Endothelial cell of umbilical vein (primary cell): ENCODE data around the gene DOCK4. TPM values are rescaled to one million over a fixed set of nuclear protein-coding genes. Genes with fewer than 3 reads are reported as not detected.

Source experiments
- BruUV-seq: library from RNA; stranded (reverse); fragments of 400-500 nt; replicated peaks from 2 replicates; lab custom pipeline; 2021; lab: Mats Ljungman, UMichigan
- CTCF ChIA-PET: fragments of 300-600, 350-600 bp; sonication (Branson Sonifier 250); formaldehyde crosslinking; loops from one replicate; lab custom pipeline; 2021; ENCODE audit warnings: antibody characterized with exemption, inconsistent platforms; lab: Charles Lee
- POLR2A ChIA-PET: fragments of 300-600, 350-600 bp; sonication (Branson Sonifier 250); formaldehyde crosslinking; loops from one replicate; lab custom pipeline; 2021; ENCODE audit warnings: antibody characterized with exemption, inconsistent platforms; lab: Charles Lee
- DNase-seq: peaks from one replicate; pipeline ENCODE4 v3.0.0-alpha.2; 2011; ENCODE audit warnings: low read depth, low spot score
- FAIRE-seq: peaks from 2 replicates; lab custom pipeline; 2011; peaks lifted over from hg19 to GRCh38; lab: Jason Lieb, UNC
- H2AFZ ChIP-seq: 2 replicates; pipeline ENCODE4 v1.6.0; 2012; ENCODE audit warnings: low read depth, low read length, control low read depth, inconsistent platforms
- H3K27ac ChIP-seq: 2 replicates; pipeline ENCODE4 v1.5.1; 2011; ENCODE audit warnings: low read depth, mild to moderate bottlenecking, control low read depth, low read length, moderate library complexity; ENCODE audit not compliant: insufficient read depth
- H3K27me3 ChIP-seq, 2 experiments: 2 replicates each; pipeline versions ENCODE4 v1.6.0 to v1.6.1; 2011; ENCODE audit warnings: low read length in 2 of 2, mixed read lengths in 1 of 2; ENCODE audit not compliant: control insufficient read depth in 2 of 2, insufficient read depth in 2 of 2
- H3K36me3 ChIP-seq, 2 experiments: 2 replicates in 1 of 2; 3 replicates in 1 of 2; pipeline ENCODE4 v1.5.1; 2011; ENCODE audit warnings: low read length in 2 of 2, mild to moderate bottlenecking in 1 of 2, moderate library complexity in 1 of 2; ENCODE audit not compliant: control insufficient read depth in 2 of 2, insufficient read depth in 2 of 2; ENCODE audit errors: extremely low read depth in 1 of 2
- H3K4me1 ChIP-seq: 3 replicates; pipeline ENCODE4 v1.5.1; 2011; ENCODE audit warnings: mild to moderate bottlenecking, low read length; ENCODE audit not compliant: control insufficient read depth, insufficient read depth; ENCODE audit errors: extremely low read depth
- H3K4me2 ChIP-seq: 2 replicates; pipeline ENCODE4 v1.6.1; 2011; ENCODE audit warnings: low read length, control low read depth, mixed read lengths; ENCODE audit not compliant: insufficient read depth
- H3K4me3 ChIP-seq, 3 experiments: fragments of 200-600 bp in 1 of 3; sonication (generic), shearing (Covaris generic) in 1 of 3; replicated peaks in 1 of 3; 2 replicates each; pipeline ENCODE4 v1.5.1; 2011 to 2016; ENCODE audit warnings: control low read depth in 3 of 3, low read length in 3 of 3, mild to moderate bottlenecking in 2 of 3, inconsistent platforms in 1 of 3, low read depth in 1 of 3, moderate library complexity in 1 of 3; ENCODE audit not compliant: insufficient read depth in 1 of 3
- H3K79me2 ChIP-seq: 2 replicates; pipeline ENCODE4 v1.6.0; 2012; ENCODE audit warnings: low read length, inconsistent platforms; ENCODE audit not compliant: control insufficient read depth, insufficient read depth
- H3K9ac ChIP-seq: replicated peaks from 2 replicates; pipeline ENCODE3; 2011; ENCODE audit warnings: low read length, control low read depth; ENCODE audit not compliant: insufficient read depth; ENCODE audit errors: extremely low read depth
- H3K9me1 ChIP-seq: replicated peaks from 3 replicates; pipeline ENCODE4 v1.6.0; 2011; ENCODE audit warnings: mild to moderate bottlenecking, low read length; ENCODE audit not compliant: control insufficient read depth, insufficient read depth; ENCODE audit errors: extremely low read depth
- H3K9me3 ChIP-seq: replicated peaks from 2 replicates; pipeline ENCODE4 v1.5.1; 2012; ENCODE audit warnings: low read length, inconsistent platforms; ENCODE audit not compliant: control insufficient read depth, insufficient read depth
- H4K20me1 ChIP-seq: replicated peaks from 2 replicates; pipeline ENCODE3; 2011; ENCODE audit warnings: mild to moderate bottlenecking, low read length; ENCODE audit not compliant: control insufficient read depth, insufficient read depth; ENCODE audit errors: extremely low read depth
- CTCF ChIP-seq, 2 donors: IDR thresholded peaks; 1 replicate in 1 of 2; 2 replicates in 1 of 2; pipeline ENCODE4 v1.5.1; 2011; ENCODE audit warnings: low read length in 2 of 2, mild to moderate bottlenecking in 2 of 2, moderate library complexity in 2 of 2, control low read depth in 1 of 2, inconsistent platforms in 1 of 2, low read depth in 1 of 2; ENCODE audit not compliant: insufficient read depth in 1 of 2; ENCODE audit errors: extremely low read depth in 1 of 2
- EZH2 ChIP-seq: IDR thresholded peaks from 2 replicates; pipeline ENCODE4 v1.6.1; 2012; ENCODE audit warnings: borderline replicate concordance, low read depth, mild to moderate bottlenecking, moderate library complexity, low read length, inconsistent platforms; ENCODE audit not compliant: severe bottlenecking
- FOS ChIP-seq: IDR thresholded peaks from 2 replicates; pipeline ENCODE4 v1.6.1; 2011; ENCODE audit warnings: mild to moderate bottlenecking, low read length, moderate library complexity, borderline replicate concordance; ENCODE audit not compliant: insufficient read depth
- GATA2 ChIP-seq: IDR thresholded peaks from 2 replicates; pipeline ENCODE4 v1.7.0; 2011; ENCODE audit warnings: low read depth, mild to moderate bottlenecking, moderate library complexity, mixed read lengths, low read length; ENCODE audit not compliant: insufficient read length, insufficient read depth
- JUN ChIP-seq: IDR thresholded peaks from 2 replicates; pipeline ENCODE4 v1.6.1; 2011; ENCODE audit warnings: borderline replicate concordance, low read depth; ENCODE audit not compliant: insufficient read length, insufficient read depth
- MAX ChIP-seq: IDR thresholded peaks from 2 replicates; pipeline ENCODE4 v1.6.1; 2011; ENCODE audit not compliant: insufficient read depth, insufficient read length
- MYC ChIP-seq: IDR thresholded peaks from one replicate; pipeline ENCODE4 v1.6.1; 2011; ENCODE audit warnings: mild to moderate bottlenecking, low read depth, low read length
- POLR2A ChIP-seq: IDR thresholded peaks from 2 replicates; pipeline ENCODE4 v1.6.1; 2012; ENCODE audit warnings: low read depth, mild to moderate bottlenecking, control low read depth, low read length
- POLR2AphosphoS5 ChIP-seq: IDR thresholded peaks from 2 replicates; pipeline ENCODE4 v1.6.1; 2012; ENCODE audit warnings: low read depth, mild to moderate bottlenecking, control low read depth, low read length, moderate library complexity; ENCODE audit not compliant: insufficient read depth
- dilution Hi-C: fragments of 300-500 bp; cut with MboI; formaldehyde crosslinking; loops from one replicate; pipeline ENCODE4 v1.15.0; 2019; ENCODE audit warnings: low sequenced_read_pairs; ENCODE audit not compliant: extremely low pct_ligation_motif_present
- intact Hi-C: fragments of 100-400 bp; cut with micrococcal nuclease; formaldehyde crosslinking; loops from one replicate; pipeline ENCODE4 v1.10.0; 2022
- polyA plus RNA-seq, 4 experiments: library from polyadenylated mRNA; depleted of rRNA in 3 of 4; stranded (reverse) in 3 of 4; unstranded in 1 of 4; fragments of >200 nt; gene quantifications; 2 replicates each; pipeline versions ENCODE4 v1.2.1 to v1.2.3, GENCODE V29; 2011 to 2012; ENCODE audit warnings: missing spikeins in 1 of 4
- total RNA-seq: library from RNA; stranded (reverse); gene quantifications from 2 replicates; pipeline ENCODE4 v1.2.3, GENCODE V29; 2021

The DOCK4 gene
- total and polyA plus RNA-seq, 2 donors (not counting 3 experiments of a cell fraction or from before 2014, with no cell fraction given) = 47.4 to 164 TPM

- Histone ChIP-seq H3K9ac (no peak overlapping the region), H3K9me1 (no peaks in the 10 kb centered on the region), H3K9me3 (no peaks in the 10 kb centered on the region), H3K4me3 (no peak overlapping the region), H3K27ac (no peak overlapping the region), H3K27me3 (no peaks in the 10 kb centered on the region), H3K36me3 (peaks cover 10 to 13% of the 10 kb centered on the region in 2 experiments), H3K4me1 (no peaks in the 10 kb centered on the region), H2AFZ (no peak overlapping the region), H4K20me1 (peaks cover 2% of the 10 kb centered on the region), H3K4me2 (no peak overlapping the region), H3K79me2 (no peaks in the 10 kb centered on the region)
- CTCF ChIA-PET = interaction anchor here (0.8 to 4.7 kb wide), 8 partner anchors 9 to 716 kb away, joined by 4 to 21 read pairs (median 4); no protein-coding TSS in a partner anchor
- POLR2A ChIA-PET = no interaction called here
- intact Hi-C loops = no loop called here
- TF ChIP-seq FOS = no peak
- no peak for TF ChIP-seq POLR2AphosphoS5
- no peak for TF ChIP-seq JUN
- no peak for TF ChIP-seq CTCF (IDR thresholded peaks at IDR 0.05; ENCODE audit: extremely low read depth in 1 of 2, insufficient read depth in 1 of 2, low read depth in 1 of 2, low read length in 2 of 2)
- no peak for TF ChIP-seq MAX
- no peak for TF ChIP-seq EZH2
- no peak for TF ChIP-seq POLR2A
- TF ChIP-seq MYC = no peak
- no peak for TF ChIP-seq GATA2
- dilution Hi-C loops = no loop called here
- FAIRE-seq = no peak
- no peak for DNase-seq
- BruUV-seq = no TSS peak
Measured at GRCh38 chr7:111780527-111780926, 425.7 kb downstream of the DOCK4 start.
